Prostate gland (tissue), 2 donors: Measurements from ENCODE around the gene FMN1. TPM values are rescaled to one million over a fixed set of nuclear protein-coding genes. Genes with fewer than 3 reads are reported as not detected.

Source experiments
- DNase-seq: peaks from one replicate; pipeline ENCODE4 v3.0.0-alpha.2; 2019; ENCODE audit warnings: low spot score
- H3K27ac ChIP-seq, 2 donors: fragments of 200-600 bp; sonication (generic); 2 replicates each; pipeline ENCODE4 v1.5.1; 2017 to 2019
- H3K27me3 ChIP-seq: fragments of 200-600 bp; sonication (generic); replicated peaks from 2 replicates; pipeline ENCODE4 v1.5.1; 2019; ENCODE audit not compliant: insufficient read depth
- H3K36me3 ChIP-seq, 2 donors: fragments of 200-600 bp; sonication (generic); 1 replicate in 1 of 2; 2 replicates in 1 of 2; pipeline versions ENCODE4 v1.5.1 to v1.8.1; 2017 to 2019
- H3K4me1 ChIP-seq: fragments of 200-600 bp; sonication (generic); replicated peaks from 2 replicates; pipeline ENCODE4 v1.5.1; 2019
- H3K4me3 ChIP-seq, 2 donors: fragments of 200-600 bp; sonication (generic); 2 replicates each; pipeline ENCODE4 v1.5.1; 2017 to 2019
- H3K9me3 ChIP-seq: fragments of 200-600 bp; sonication (generic); 2 replicates; pipeline ENCODE4 v1.5.1; 2017
- POLR2A ChIP-seq: fragments of 450-650 bp; IDR thresholded peaks from one replicate; pipeline ENCODE4 v1.6.1; 2016; ENCODE audit warnings: antibody characterized with exemption, mild to moderate bottlenecking
- POLR2AphosphoS5 ChIP-seq: sonication (generic); formaldehyde crosslinking; IDR thresholded peaks from one replicate; pipeline ENCODE4 v1.6.1; 2017; ENCODE audit warnings: antibody characterized with exemption
- WGBS: methylation state at CpG from one replicate; pipeline ENCODE4 v1.1.5; 2018; 5-methylcytosine and 5-hydroxymethylcytosine counted together
- intact Hi-C: fragments of 100-400 bp; cut with DNase I; formaldehyde crosslinking; loops from one replicate; pipeline ENCODE4 v1.14.2; 2022
- total RNA-seq, 2 donors: library from RNA; depleted of rRNA; stranded (reverse); fragments of >200 nt; gene quantifications; one replicate each; pipeline ENCODE4 v1.1.0, GENCODE V29; 2016
- TF ChIP-seq, protein P1 (sequence below), 4 experiments: fragments of 200-600 bp in 2 of 4; fragments of 450-650 bp in 2 of 4; sonication (generic) in 2 of 4; IDR thresholded peaks; 1 replicate in 3 of 4; 2 replicates in 1 of 4; pipeline ENCODE4 v1.5.1; 2016 to 2019; ENCODE audit warnings: antibody characterized with exemption in 4 of 4, mild to moderate bottlenecking in 2 of 4, moderate library complexity in 2 of 4

FMN1 gene
- total RNA-seq, 2 donors from 2014 or later: 7.1 to 32.5 TPM

DNA sequence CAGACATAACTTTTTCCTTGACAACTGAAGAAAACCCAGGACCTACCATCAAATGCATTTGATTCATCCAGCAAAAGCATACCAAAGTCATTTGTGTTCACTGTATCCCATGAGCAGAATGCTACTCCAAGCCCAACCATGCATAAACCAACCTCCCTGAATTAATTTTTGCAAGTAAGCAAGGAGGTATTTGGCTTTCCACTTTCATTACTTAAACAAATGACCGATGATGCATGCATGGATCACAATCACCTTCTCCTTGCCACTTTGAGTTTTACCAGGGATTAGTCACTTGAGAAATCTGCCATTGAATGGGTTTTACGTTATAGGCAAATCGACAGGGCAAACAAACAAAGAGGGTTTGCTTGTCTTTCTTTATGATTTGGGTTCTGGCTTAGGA, 214.8 kb downstream of the FMN1 start:
- Histone ChIP-seq H3K36me3 (no peaks in the 10 kb centered on the region), H3K27ac (no peak overlapping the region), H3K4me1 (no peaks in the 10 kb centered on the region), H3K4me3 (no peak overlapping the region), H3K9me3 (no peaks in the 10 kb centered on the region), H3K27me3 (no peaks in the 10 kb centered on the region)
- no peak for TF ChIP-seq POLR2AphosphoS5
- TF ChIP-seq, protein P1, sequence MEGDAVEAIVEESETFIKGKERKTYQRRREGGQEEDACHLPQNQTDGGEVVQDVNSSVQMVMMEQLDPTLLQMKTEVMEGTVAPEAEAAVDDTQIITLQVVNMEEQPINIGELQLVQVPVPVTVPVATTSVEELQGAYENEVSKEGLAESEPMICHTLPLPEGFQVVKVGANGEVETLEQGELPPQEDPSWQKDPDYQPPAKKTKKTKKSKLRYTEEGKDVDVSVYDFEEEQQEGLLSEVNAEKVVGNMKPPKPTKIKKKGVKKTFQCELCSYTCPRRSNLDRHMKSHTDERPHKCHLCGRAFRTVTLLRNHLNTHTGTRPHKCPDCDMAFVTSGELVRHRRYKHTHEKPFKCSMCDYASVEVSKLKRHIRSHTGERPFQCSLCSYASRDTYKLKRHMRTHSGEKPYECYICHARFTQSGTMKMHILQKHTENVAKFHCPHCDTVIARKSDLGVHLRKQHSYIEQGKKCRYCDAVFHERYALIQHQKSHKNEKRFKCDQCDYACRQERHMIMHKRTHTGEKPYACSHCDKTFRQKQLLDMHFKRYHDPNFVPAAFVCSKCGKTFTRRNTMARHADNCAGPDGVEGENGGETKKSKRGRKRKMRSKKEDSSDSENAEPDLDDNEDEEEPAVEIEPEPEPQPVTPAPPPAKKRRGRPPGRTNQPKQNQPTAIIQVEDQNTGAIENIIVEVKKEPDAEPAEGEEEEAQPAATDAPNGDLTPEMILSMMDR (IDR thresholded peaks at IDR 0.05): no peak
- no peak for TF ChIP-seq POLR2A
- WGBS: 57% methylated on average over 3 of the region's 3 CpGs
- intact Hi-C loops: no loop called here
- DNase-seq: no peak

- intact Hi-C loops: no loop called here
- no peaks in the 10 kb centered on the region for H3K27me3 ChIP-seq
- no peak overlapping the region for H3K27ac ChIP-seq
- H3K4me1 ChIP-seq: no peaks in the 10 kb centered on the region
- H3K9me3 ChIP-seq: no peaks in the 10 kb centered on the region
- no peak for TF ChIP-seq POLR2A
- no peak for TF ChIP-seq POLR2AphosphoS5
- TF ChIP-seq, protein P1 (IDR thresholded peaks at IDR 0.05): no peak
- no peak overlapping the region for H3K4me3 ChIP-seq
- H3K36me3 ChIP-seq: no peaks in the 10 kb centered on the region
- no peak for DNase-seq
- WGBS: 68% methylated on average over 1 of the region's 1 CpG
Measured at GRCh38 chr15:32977506-32977905, 217.0 kb downstream of the FMN1 start.

DNA sequence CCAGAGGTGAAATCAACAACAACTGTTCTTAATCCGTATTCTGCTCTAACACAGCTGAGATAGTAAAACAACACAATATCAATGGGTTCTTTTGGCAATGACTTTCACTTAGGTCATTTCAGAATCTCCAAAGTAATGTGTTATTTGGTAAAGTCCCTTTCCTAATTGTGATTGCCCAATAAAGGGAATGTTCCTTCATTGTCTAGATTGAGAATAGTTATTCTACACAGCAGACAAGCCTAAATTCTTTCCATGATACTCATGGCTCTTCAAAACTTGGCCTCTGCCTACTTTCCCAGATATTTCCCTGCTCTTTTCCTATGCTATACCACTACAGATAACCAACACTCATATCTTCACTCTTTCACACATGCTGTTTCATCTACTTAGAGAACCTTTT, 219.8 kb downstream of the FMN1 start:
- 80% methylated on average over 1 of the region's 1 CpG for WGBS
- no peak overlapping the region for H3K4me3 ChIP-seq
- no peaks in the 10 kb centered on the region for H3K4me1 ChIP-seq
- no peaks in the 10 kb centered on the region for H3K27me3 ChIP-seq
- no peak overlapping the region for H3K27ac ChIP-seq
- intact Hi-C loops: no loop called here
- TF ChIP-seq, protein P1 (IDR thresholded peaks at IDR 0.05): no peak
- TF ChIP-seq POLR2A (no peak), POLR2AphosphoS5 (no peak)
- no peaks in the 10 kb centered on the region for H3K9me3 ChIP-seq
- no peak for DNase-seq
- no peaks in the 10 kb centered on the region for H3K36me3 ChIP-seq

GRCh38 chr15:32972686-32973085, 221.8 kb downstream of the FMN1 start:
- no peak for TF ChIP-seq POLR2AphosphoS5
- TF ChIP-seq, protein P1 (IDR thresholded peaks at IDR 0.05): no peak
- no peak for TF ChIP-seq POLR2A
- intact Hi-C loops: no loop called here
- WGBS: 62% methylated on average over 2 of the region's 2 CpGs

DNA sequence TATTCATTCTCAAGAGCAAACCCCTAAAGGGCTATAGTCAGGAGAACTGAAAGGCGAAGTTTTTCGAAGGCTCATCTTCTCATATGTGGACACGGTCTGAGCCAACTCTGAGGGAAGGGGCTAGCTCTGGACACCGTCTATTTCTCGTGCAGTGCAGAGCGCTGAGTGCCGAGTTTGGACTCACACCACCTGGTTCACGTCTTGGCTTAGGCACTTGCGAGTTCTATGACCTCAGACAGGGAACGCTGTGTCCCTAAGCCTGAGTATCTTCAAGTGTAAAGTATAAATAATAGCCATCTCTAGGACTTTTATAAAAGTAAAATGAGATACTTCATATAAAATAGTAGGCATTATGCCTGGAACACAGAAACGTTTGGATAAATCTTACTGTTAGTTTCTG, 223.7 kb downstream of the FMN1 start:
- H3K9me3 ChIP-seq: no peaks in the 10 kb centered on the region
- no peak overlapping the region for H3K4me3 ChIP-seq
- TF ChIP-seq POLR2A: no peak
- TF ChIP-seq POLR2AphosphoS5: peak; percentile 26
- TF ChIP-seq, protein P1 (IDR thresholded peaks at IDR 0.05): no peak
- H3K27me3 ChIP-seq: no peaks in the 10 kb centered on the region
- no peak overlapping the region for H3K27ac ChIP-seq
- no peaks in the 10 kb centered on the region for H3K36me3 ChIP-seq
- 56% methylated on average over 11 of the region's 11 CpGs for WGBS
- DNase-seq: no peak
- H3K4me1 ChIP-seq: no peaks in the 10 kb centered on the region
- intact Hi-C loops: no loop called here

More at GRCh38 chr15:32972686-32973085, 221.8 kb downstream of the FMN1 start:
- Histone ChIP-seq H3K4me1 (no peaks in the 10 kb centered on the region), H3K27ac (no peak overlapping the region), H3K4me3 (no peak overlapping the region), H3K36me3 (no peaks in the 10 kb centered on the region), H3K27me3 (no peaks in the 10 kb centered on the region), H3K9me3 (no peaks in the 10 kb centered on the region)
- no peak for DNase-seq
